ENCODE data around the gene FGD5.

DNA sequence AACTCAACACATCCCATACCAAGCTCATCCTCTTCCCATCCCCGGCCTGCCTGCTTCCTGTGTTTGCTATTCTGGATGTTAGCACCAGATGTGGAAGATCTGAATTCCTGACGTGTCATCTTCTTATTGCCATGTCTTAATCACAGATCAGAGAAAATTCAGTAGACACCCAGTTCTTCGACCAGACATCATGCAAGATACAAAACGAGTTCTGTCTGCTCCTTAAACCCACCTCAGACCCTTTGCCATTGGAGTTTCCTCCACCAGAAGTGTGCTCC is 52.0 kb downstream of the FGD5 start:
- TF ChIP-seq CTCF (conservative IDR thresholded peaks at IDR 0.05; ENCODE audit: low read depth in 2 of 2): no peak
- TF ChIP-seq, protein P1, sequence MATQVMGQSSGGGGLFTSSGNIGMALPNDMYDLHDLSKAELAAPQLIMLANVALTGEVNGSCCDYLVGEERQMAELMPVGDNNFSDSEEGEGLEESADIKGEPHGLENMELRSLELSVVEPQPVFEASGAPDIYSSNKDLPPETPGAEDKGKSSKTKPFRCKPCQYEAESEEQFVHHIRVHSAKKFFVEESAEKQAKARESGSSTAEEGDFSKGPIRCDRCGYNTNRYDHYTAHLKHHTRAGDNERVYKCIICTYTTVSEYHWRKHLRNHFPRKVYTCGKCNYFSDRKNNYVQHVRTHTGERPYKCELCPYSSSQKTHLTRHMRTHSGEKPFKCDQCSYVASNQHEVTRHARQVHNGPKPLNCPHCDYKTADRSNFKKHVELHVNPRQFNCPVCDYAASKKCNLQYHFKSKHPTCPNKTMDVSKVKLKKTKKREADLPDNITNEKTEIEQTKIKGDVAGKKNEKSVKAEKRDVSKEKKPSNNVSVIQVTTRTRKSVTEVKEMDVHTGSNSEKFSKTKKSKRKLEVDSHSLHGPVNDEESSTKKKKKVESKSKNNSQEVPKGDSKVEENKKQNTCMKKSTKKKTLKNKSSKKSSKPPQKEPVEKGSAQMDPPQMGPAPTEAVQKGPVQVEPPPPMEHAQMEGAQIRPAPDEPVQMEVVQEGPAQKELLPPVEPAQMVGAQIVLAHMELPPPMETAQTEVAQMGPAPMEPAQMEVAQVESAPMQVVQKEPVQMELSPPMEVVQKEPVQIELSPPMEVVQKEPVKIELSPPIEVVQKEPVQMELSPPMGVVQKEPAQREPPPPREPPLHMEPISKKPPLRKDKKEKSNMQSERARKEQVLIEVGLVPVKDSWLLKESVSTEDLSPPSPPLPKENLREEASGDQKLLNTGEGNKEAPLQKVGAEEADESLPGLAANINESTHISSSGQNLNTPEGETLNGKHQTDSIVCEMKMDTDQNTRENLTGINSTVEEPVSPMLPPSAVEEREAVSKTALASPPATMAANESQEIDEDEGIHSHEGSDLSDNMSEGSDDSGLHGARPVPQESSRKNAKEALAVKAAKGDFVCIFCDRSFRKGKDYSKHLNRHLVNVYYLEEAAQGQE (IDR thresholded peaks at IDR 0.05; ENCODE audit: unreplicated experiment): no peak
- TF ChIP-seq JUNB (IDR thresholded peaks at IDR 0.05; ENCODE audit: unreplicated experiment): no peak
- TF ChIP-seq ZNF331 (CRISPR knock-in tag; IDR thresholded peaks at IDR 0.05; ENCODE audit: low read depth): no peak
- TF ChIP-seq STAT1 (IDR thresholded peaks at IDR 0.05; ENCODE audit: unreplicated experiment): no peak
- TF ChIP-seq EZH2 (IDR thresholded peaks at IDR 0.05; ENCODE audit: low read depth, unreplicated experiment): no peak
- TF ChIP-seq EZH2phosphoT487 (IDR thresholded peaks at IDR 0.05; ENCODE audit: unreplicated experiment): no peak
- TF ChIP-seq POLR2AphosphoS5 (IDR thresholded peaks at IDR 0.05; ENCODE audit: low read depth): no peak
- TF ChIP-seq, protein P2, sequence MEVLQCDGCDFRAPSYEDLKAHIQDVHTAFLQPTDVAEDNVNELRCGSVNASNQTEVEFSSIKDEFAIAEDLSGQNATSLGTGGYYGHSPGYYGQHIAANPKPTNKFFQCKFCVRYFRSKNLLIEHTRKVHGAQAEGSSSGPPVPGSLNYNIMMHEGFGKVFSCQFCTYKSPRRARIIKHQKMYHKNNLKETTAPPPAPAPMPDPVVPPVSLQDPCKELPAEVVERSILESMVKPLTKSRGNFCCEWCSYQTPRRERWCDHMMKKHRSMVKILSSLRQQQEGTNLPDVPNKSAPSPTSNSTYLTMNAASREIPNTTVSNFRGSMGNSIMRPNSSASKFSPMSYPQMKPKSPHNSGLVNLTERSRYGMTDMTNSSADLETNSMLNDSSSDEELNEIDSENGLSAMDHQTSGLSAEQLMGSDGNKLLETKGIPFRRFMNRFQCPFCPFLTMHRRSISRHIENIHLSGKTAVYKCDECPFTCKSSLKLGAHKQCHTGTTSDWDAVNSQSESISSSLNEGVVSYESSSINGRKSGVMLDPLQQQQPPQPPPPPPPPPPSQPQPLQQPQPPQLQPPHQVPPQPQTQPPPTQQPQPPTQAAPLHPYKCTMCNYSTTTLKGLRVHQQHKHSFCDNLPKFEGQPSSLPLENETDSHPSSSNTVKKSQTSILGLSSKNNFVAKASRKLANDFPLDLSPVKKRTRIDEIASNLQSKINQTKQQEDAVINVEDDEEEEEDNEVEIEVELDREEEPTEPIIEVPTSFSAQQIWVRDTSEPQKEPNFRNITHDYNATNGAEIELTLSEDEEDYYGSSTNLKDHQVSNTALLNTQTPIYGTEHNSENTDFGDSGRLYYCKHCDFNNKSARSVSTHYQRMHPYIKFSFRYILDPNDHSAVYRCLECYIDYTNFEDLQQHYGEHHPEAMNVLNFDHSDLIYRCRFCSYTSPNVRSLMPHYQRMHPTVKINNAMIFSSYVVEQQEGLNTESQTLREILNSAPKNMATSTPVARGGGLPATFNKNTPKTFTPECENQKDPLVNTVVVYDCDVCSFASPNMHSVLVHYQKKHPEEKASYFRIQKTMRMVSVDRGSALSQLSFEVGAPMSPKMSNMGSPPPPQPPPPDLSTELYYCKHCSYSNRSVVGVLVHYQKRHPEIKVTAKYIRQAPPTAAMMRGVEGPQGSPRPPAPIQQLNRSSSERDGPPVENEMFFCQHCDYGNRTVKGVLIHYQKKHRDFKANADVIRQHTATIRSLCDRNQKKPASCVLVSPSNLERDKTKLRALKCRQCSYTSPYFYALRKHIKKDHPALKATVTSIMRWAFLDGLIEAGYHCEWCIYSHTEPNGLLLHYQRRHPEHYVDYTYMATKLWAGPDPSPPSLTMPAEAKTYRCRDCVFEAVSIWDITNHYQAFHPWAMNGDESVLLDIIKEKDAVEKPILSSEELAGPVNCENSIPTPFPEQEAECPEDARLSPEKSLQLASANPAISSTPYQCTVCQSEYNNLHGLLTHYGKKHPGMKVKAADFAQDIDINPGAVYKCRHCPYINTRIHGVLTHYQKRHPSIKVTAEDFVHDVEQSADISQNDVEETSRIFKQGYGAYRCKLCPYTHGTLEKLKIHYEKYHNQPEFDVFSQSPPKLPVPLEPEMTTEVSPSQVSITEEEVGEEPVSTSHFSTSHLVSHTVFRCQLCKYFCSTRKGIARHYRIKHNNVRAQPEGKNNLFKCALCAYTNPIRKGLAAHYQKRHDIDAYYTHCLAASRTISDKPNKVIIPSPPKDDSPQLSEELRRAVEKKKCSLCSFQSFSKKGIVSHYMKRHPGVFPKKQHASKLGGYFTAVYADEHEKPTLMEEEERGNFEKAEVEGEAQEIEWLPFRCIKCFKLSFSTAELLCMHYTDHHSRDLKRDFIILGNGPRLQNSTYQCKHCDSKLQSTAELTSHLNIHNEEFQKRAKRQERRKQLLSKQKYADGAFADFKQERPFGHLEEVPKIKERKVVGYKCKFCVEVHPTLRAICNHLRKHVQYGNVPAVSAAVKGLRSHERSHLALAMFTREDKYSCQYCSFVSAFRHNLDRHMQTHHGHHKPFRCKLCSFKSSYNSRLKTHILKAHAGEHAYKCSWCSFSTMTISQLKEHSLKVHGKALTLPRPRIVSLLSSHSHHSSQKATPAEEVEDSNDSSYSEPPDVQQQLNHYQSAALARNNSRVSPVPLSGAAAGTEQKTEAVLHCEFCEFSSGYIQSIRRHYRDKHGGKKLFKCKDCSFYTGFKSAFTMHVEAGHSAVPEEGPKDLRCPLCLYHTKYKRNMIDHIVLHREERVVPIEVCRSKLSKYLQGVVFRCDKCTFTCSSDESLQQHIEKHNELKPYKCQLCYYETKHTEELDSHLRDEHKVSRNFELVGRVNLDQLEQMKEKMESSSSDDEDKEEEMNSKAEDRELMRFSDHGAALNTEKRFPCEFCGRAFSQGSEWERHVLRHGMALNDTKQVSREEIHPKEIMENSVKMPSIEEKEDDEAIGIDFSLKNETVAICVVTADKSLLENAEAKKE (CRISPR knock-in tag; IDR thresholded peaks at IDR 0.05): no peak
- no peak for TF ChIP-seq ZNF114 (CRISPR knock-in tag; IDR thresholded peaks at IDR 0.05)
- TF ChIP-seq NANOG (IDR thresholded peaks at IDR 0.05; ENCODE audit: borderline replicate concordance): no peak
